Heart left ventricle (tissue), 16 donors: ENCODE data around the gene GGA2. TPM values are rescaled to one million over a fixed set of nuclear protein-coding genes. Genes with fewer than 3 reads are reported as not detected.

ENCODE experiments used
- ATAC-seq, 4 donors: fragments of 200-7000 bp; cut with Tn5 transposase; one replicate each; pipeline ENCODE4 v1.9.1; 2020 to 2022; ENCODE audit warnings: moderate library complexity in 4 of 4, mild to moderate bottlenecking in 3 of 4, moderate number of reproducible peaks in 1 of 4
- DNase-seq, 5 donors: peaks; one replicate each; pipeline ENCODE4 v3.0.0-alpha.2; 2020
- H3K27ac ChIP-seq, 12 donors: fragments of 200-600 bp; sonication (generic) in 4 of 12; one replicate each; pipeline versions ENCODE4 v1.5.0 to v1.8.0; 2016 to 2022; ENCODE audit warnings: mild to moderate bottlenecking in 2 of 12
- H3K27me3 ChIP-seq, 9 donors: fragments of 200-600 bp; sonication (generic) in 2 of 9; one replicate each; pipeline versions ENCODE4 v1.5.1 to v1.8.0; 2016 to 2022; ENCODE audit warnings: mild to moderate bottlenecking in 3 of 9
- H3K36me3 ChIP-seq, 9 donors: fragments of 200-600 bp; sonication (generic) in 2 of 9; one replicate each; pipeline versions ENCODE4 v1.5.0 to v1.8.0; 2018 to 2022; ENCODE audit warnings: mild to moderate bottlenecking in 2 of 9
- H3K4me1 ChIP-seq, 12 donors: fragments of 200-600 bp; sonication (generic) in 4 of 12; one replicate each; pipeline versions ENCODE4 v1.5.0 to v1.8.0; 2016 to 2022; ENCODE audit warnings: mild to moderate bottlenecking in 3 of 12
- H3K4me3 ChIP-seq, 12 donors: fragments of 200-600 bp; sonication (generic) in 4 of 12; one replicate each; pipeline versions ENCODE4 v1.5.0 to v1.8.0; 2017 to 2022; ENCODE audit warnings: mild to moderate bottlenecking in 9 of 12, moderate library complexity in 4 of 12
- H3K9me3 ChIP-seq, 12 donors: fragments of 200-600 bp; sonication (generic) in 4 of 12; one replicate each; pipeline versions ENCODE4 v1.5.0 to v1.8.0; 2016 to 2022; ENCODE audit warnings: mild to moderate bottlenecking in 1 of 12
- CTCF ChIP-seq, 12 donors: fragments of 200-600 bp; sonication (generic) in 4 of 12; IDR thresholded peaks; one replicate each; pipeline versions ENCODE4 v1.5.0 to v1.8.0; 2018 to 2022; ENCODE audit warnings: antibody characterized with exemption in 12 of 12, mild to moderate bottlenecking in 5 of 12
- POLR2A ChIP-seq, 2 donors: fragments of 450-650 bp; IDR thresholded peaks; one replicate each; pipeline ENCODE4 v1.6.1; 2017; ENCODE audit warnings: antibody characterized with exemption in 2 of 2, mild to moderate bottlenecking in 2 of 2, moderate library complexity in 2 of 2
- WGBS, 4 donors: extraction: QIAGEN DNeasy Blood & Tissue Kit in 2 of 4; methylation state at CpG; one replicate each; pipeline versions ENCODE4 v1.1.5 to v1.1.7; 2013 to 2018; 5-methylcytosine and 5-hydroxymethylcytosine counted together
- intact Hi-C, 10 donors: fragments of 100-400 bp; cut with DNase I; formaldehyde crosslinking; loops; one replicate each; pipeline versions ENCODE4 v1.11.1 to v1.14.2; 2022
- polyA plus RNA-seq, 2 donors: library from polyadenylated mRNA; stranded (reverse); fragments of 200-250 nt; gene quantifications; one replicate each; pipeline ENCODE4 v1.2.3, GENCODE V29; 2013
- total RNA-seq, 9 donors: library from RNA; depleted of rRNA in 2 of 9; stranded (reverse); fragments of >200 nt in 2 of 9; fragmentation: NEBNext Ultra II Directional in 3 of 9; extraction: Animal tissue kit (Norgen Biotek cat#: 25700) in 3 of 9; gene quantifications; one replicate each; pipeline versions ENCODE4 v1.1.0 to v1.2.4, GENCODE V29; 2016 to 2023
- donor health status: ischemic (EF 13 %, LVEDD 7.1; RV severe dilation, severe dysfunction).
- donor health status: healthy with polysubstance abuse.
- donor health status: DM: no; HTN: yes; CAD: no.
- donor health status: DM: no; HTN: no; CAD: no.
- donor health status: ischemic (EF 25% LVEDD 6.9; RV normal size, moderate dysfunction).
- donor health status: ischemic (EF 25% LVEDD 5.7; RV mildly dilated, moderate dysfunction).
- donor health status: healthy.
- donor health status: DM: yes; HTN: yes; CAD: no.
- donor health status: ischemic (EF 35%, LVEDD 5.7; RV mildly dilated, moderate dysfunction).
- donor health status: nonischemic (EF 11% LVEDD 7.7; RV severe dilation, severe dysfunction).
- donor health status: DM: yes; HTN: yes; CAD: no.
- donor health status: PGD.
- donor health status: ischemic (EF 29% LVEDD 5.4; RV normal size, mild dysfunction).
- donor health status: nonischemic (EF 23%, LVEDD 6.1; RV moderate dilation, normal function).

Gene GGA2
- total and polyA plus RNA-seq, 11 donors: 17.9 to 73.8 (median 46.6) TPM

GRCh38 chr16:23523321-23523720 lies 13.0 kb upstream of the GGA2 start:
- H3K4me3 ChIP-seq: no peak overlapping the region
- ATAC-seq (no peak), DNase-seq (no peak)
- 90 to 95% (median 94%) methylated on average over 6 of the region's 6 CpGs for WGBS, 4 donors
- H3K27ac ChIP-seq: peak overlapping the region in 1 of 12 donors; percentile 76
- TF ChIP-seq CTCF (IDR thresholded peaks at IDR 0.05): no peak
- no peak for TF ChIP-seq POLR2A (IDR thresholded peaks at IDR 0.05)
- no peaks in the 10 kb centered on the region for H3K9me3 ChIP-seq
- peaks cover 0 to 40% (median 0%) of the 10 kb centered on the region in 12 donors for H3K4me1 ChIP-seq
- H3K27me3 ChIP-seq: no peaks in the 10 kb centered on the region
- H3K36me3 ChIP-seq: peaks cover 0 to 83% (median 53%) of the 10 kb centered on the region in 9 donors
- intact Hi-C loops: no loop called here

GRCh38 chr16:23521965-23522364 lies 11.7 kb upstream of the GGA2 start:
- no peak for ATAC-seq
- intact Hi-C loops: no loop called here
- WGBS, 4 donors: 96 to 99% (median 97%) methylated on average over 4 of the region's 4 CpGs

DNA sequence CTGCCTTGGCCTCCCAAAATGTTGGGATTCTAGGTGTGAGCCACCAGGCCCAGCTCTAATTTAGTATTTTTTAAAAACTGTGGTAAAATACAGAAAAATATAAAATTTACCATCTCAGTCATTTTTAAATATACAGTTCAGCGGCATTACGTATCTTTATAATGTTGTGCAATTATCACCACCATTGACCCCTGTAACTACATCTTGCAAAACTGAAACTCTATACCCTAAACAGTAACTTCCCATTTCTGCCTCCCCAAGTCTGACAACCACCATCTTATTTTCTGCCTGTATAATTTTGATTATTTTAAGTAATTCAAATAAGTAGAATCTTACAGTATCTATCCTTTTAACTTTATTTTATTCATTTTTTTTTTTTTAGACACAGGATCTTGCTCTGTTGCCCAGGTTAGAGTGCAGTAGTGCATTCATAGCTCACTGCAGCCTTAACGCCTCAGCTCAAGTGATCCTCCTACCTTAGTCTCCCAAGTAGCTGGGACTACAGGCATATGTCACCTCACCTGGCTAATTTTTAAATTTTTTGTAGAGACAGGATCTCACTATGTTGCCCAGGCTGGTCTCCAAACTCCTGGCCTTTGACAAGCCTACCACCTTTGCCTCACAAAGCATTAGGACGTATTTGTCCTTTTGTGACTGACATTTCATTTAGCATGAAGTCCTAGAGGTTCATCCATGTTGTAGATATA lies 10.9 kb upstream of the GGA2 start:
- DNase-seq (no peak), ATAC-seq (no peak)
- Histone ChIP-seq H3K4me3 (no peak overlapping the region), H3K27ac (peak overlapping the region in 1 of 12 donors; percentile 86), H3K27me3 (no peaks in the 10 kb centered on the region), H3K9me3 (no peaks in the 10 kb centered on the region), H3K36me3 (peaks cover 0 to 63% (median 37%) of the 10 kb centered on the region in 9 donors), H3K4me1 (peaks cover 0 to 58% (median 0%) of the 10 kb centered on the region in 12 donors)
- TF ChIP-seq CTCF (IDR thresholded peaks at IDR 0.05) (no peak), POLR2A (IDR thresholded peaks at IDR 0.05) (no peak)
- WGBS, 4 donors: 69 to 94% (median 81%) methylated on average over 4 of the region's 4 CpGs
- intact Hi-C loops: no loop called here

More at GRCh38 chr16:23521965-23522364, 11.7 kb upstream of the GGA2 start:
- H3K4me1 ChIP-seq: peaks cover 0 to 50% (median 0%) of the 10 kb centered on the region in 12 donors
- DNase-seq: no peak
- no peaks in the 10 kb centered on the region for H3K9me3 ChIP-seq
- H3K4me3 ChIP-seq: no peak overlapping the region
- TF ChIP-seq POLR2A (IDR thresholded peaks at IDR 0.05): no peak
- no peak for TF ChIP-seq CTCF (IDR thresholded peaks at IDR 0.05)
- no peaks in the 10 kb centered on the region for H3K27me3 ChIP-seq
- H3K27ac ChIP-seq: no peak overlapping the region
- peaks cover 0 to 71% (median 42%) of the 10 kb centered on the region in 9 donors for H3K36me3 ChIP-seq

DNA sequence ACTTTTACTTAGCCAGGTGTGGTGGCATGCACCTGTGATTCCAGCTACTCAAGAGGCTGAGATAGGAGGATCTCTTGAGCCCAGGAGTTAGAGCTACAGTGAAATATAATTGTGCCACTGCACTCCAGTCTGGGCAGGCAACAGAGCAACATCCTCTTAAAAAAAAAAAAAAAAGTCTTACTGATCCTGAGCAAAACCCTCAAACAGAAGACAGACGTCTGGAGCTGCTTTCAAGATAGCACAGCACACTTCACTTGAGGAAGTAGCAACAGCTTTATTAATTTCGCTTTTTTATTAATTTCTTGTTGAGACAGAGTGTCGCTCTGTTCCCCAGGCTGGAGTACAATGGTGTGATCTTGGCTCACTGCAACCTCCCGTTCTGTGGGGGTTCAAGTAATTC lies 10.2 kb upstream of the GGA2 start:
- no peaks in the 10 kb centered on the region for H3K9me3 ChIP-seq
- intact Hi-C loops: no loop called here
- peak overlapping the region in 1 of 12 donors; percentile 86 for H3K27ac ChIP-seq
- no peaks in the 10 kb centered on the region for H3K27me3 ChIP-seq
- TF ChIP-seq CTCF (IDR thresholded peaks at IDR 0.05) (no peak), POLR2A (IDR thresholded peaks at IDR 0.05) (no peak)
- no peak overlapping the region for H3K4me3 ChIP-seq
- DNase-seq (no peak), ATAC-seq (no peak)
- 86 to 94% (median 89%) methylated on average over 4 of the region's 4 CpGs for WGBS, 4 donors
- peaks cover 0 to 59% (median 0%) of the 10 kb centered on the region in 12 donors for H3K4me1 ChIP-seq
- peaks cover 0 to 60% (median 36%) of the 10 kb centered on the region in 9 donors for H3K36me3 ChIP-seq
